ENCODE results near the gene SPSB2.

SPSB2 gene

DNA sequence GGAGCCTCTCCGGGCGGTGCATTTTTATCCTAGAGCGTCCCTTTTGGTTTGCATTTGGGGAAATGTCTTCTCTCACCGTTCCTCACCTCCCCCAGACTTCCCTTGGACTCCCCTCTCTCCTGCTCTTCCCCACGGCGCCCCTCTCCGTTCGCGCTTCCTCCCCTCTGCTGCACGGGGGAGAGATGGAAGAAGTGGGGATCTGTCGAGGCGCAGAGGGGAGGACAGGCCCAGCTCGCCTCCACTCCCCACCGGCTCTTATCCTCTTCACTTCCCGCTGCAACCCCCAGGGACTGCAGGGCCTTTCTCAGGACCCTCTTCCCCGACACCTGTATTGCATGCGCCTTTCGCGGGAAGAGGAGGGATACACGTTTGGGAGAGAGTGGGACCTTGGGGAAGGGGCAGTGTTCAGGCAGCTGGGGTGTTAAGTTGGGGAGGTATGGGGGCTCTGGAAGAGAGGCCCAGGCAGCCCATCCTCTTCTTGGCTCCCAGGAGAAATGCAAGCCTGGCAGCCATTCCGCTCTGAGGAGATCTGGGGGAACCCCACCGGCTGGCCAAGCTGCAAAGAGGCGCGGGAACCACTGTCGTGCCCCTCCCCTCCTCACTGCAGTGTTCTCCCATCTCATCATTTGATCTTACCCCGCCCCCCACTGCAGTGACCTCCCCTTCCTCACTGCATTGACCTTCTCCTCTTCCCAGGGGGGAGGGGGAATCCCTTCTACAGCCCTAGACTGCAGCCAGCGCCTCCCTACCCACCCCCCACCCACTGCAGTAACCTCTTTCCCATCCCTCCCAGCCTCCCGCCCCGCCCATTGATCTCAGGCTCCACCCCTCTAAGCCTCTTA, 42.1 kb upstream of the SPSB2 start:
- Histone ChIP-seq H3K27me3 (ENCODE audit: low read depth, low read length) (no peaks in the 10 kb centered on the region), H3K27ac (ENCODE audit: low read length) (peak overlapping the region; percentile 17; the same call in 1 of the 2 replicates), H3K4me3 (ENCODE audit: low read length) (peak overlapping the region; percentile 89), H3K4me1 (ENCODE audit: low read length) (peaks cover 14% of the 10 kb centered on the region), H2AFZ (ENCODE audit: low read depth, low read length) (peak overlapping the region; percentile 94; the same call in 1 of the 2 replicates), H3K36me3 (replicated peaks; ENCODE audit: low read depth, low read length) (peaks cover 31% of the 10 kb centered on the region), H3K9ac (ENCODE audit: low read length) (peak overlapping the region; percentile 82), H3K79me2 (ENCODE audit: low read length) (peaks cover 13% of the 10 kb centered on the region), H4K20me1 (ENCODE audit: insufficient read depth, low read length) (0 out of 2 replicates have a peak, but pooled peaks cover 11% of the 10 kb centered on the region), H3K9me3 (ENCODE audit: insufficient read depth, low read length) (no peaks in the 10 kb centered on the region), H3K4me2 (ENCODE audit: low read length) (peak overlapping the region; percentile 96)
- no peak for TF ChIP-seq EZH2phosphoT487 (IDR thresholded peaks at IDR 0.05; ENCODE audit: low read depth)
- TF ChIP-seq, protein P1, sequence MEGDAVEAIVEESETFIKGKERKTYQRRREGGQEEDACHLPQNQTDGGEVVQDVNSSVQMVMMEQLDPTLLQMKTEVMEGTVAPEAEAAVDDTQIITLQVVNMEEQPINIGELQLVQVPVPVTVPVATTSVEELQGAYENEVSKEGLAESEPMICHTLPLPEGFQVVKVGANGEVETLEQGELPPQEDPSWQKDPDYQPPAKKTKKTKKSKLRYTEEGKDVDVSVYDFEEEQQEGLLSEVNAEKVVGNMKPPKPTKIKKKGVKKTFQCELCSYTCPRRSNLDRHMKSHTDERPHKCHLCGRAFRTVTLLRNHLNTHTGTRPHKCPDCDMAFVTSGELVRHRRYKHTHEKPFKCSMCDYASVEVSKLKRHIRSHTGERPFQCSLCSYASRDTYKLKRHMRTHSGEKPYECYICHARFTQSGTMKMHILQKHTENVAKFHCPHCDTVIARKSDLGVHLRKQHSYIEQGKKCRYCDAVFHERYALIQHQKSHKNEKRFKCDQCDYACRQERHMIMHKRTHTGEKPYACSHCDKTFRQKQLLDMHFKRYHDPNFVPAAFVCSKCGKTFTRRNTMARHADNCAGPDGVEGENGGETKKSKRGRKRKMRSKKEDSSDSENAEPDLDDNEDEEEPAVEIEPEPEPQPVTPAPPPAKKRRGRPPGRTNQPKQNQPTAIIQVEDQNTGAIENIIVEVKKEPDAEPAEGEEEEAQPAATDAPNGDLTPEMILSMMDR (IDR thresholded peaks at IDR 0.05; ENCODE audit: low read depth, low read length), result no peak

DNA sequence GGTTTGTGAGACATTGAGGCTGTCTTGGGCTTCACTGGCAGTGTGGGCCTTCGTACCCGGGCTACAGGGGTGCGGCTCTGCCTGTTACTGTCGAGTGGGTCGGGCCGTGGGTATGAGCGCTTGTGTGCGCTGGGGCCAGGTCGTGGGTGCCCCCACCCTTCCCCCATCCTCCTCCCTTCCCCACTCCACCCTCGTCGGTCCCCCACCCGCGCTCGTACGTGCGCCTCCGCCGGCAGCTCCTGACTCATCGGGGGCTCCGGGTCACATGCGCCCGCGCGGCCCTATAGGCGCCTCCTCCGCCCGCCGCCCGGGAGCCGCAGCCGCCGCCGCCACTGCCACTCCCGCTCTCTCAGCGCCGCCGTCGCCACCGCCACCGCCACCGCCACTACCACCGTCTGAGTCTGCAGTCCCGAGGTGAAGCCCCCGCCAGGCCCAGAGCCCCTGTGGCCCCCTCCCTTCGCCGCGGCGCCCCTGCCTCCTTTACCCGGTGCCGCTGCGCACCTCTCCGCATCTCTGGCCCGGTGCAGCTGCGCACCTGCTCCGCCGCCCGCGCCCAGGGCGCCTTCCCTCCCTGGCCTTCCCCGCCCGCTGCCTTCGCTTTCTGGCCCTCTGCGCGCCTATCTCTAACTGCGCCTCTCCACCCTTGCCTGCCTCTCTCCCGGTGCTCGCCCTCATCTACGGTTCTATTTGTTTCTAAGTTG, 41.3 kb upstream of the SPSB2 start, which contains the start of gene ENO2:
TSS of gene ENO2 (plus strand) at position 335 of the 701 bp plus-strand sequence. CDS start 1,253 bp downstream, outside the sequence.
- H3K27ac ChIP-seq (ENCODE audit: low read length), result peak within 1 kb of the TSS; percentile 40; the same call in 1 of the 2 replicates
- no peak for TF ChIP-seq EZH2phosphoT487 (IDR thresholded peaks at IDR 0.05; ENCODE audit: low read depth)
- TF ChIP-seq, protein P1 (IDR thresholded peaks at IDR 0.05; ENCODE audit: low read depth, low read length), result no peak
- H3K27me3 ChIP-seq (ENCODE audit: low read depth, low read length), result no peaks in the 10 kb centered on the region
- H3K9me3 ChIP-seq (ENCODE audit: insufficient read depth, low read length), result no peaks in the 10 kb centered on the region
- H3K79me2 ChIP-seq (ENCODE audit: low read length), result peaks cover 13% of the 10 kb centered on the region
- peak within 1 kb of the TSS; percentile 96 for H3K4me2 ChIP-seq (ENCODE audit: low read length)
- peak within 1 kb of the TSS; percentile 94 for H2AFZ ChIP-seq (ENCODE audit: low read depth, low read length)
- H3K9ac ChIP-seq (ENCODE audit: low read length), result peak within 1 kb of the TSS; percentile 82
- peaks cover 14% of the 10 kb centered on the region for H3K4me1 ChIP-seq (ENCODE audit: low read length)
- H3K36me3 ChIP-seq (replicated peaks; ENCODE audit: low read depth, low read length), result peaks cover 24% of the 10 kb centered on the region
- H3K4me3 ChIP-seq (ENCODE audit: low read length), result peak within 1 kb of the TSS; percentile 89
- H4K20me1 ChIP-seq (ENCODE audit: insufficient read depth, low read length), result 0 out of 2 replicates have a peak, but pooled peaks cover 9% of the 10 kb centered on the region

DNA sequence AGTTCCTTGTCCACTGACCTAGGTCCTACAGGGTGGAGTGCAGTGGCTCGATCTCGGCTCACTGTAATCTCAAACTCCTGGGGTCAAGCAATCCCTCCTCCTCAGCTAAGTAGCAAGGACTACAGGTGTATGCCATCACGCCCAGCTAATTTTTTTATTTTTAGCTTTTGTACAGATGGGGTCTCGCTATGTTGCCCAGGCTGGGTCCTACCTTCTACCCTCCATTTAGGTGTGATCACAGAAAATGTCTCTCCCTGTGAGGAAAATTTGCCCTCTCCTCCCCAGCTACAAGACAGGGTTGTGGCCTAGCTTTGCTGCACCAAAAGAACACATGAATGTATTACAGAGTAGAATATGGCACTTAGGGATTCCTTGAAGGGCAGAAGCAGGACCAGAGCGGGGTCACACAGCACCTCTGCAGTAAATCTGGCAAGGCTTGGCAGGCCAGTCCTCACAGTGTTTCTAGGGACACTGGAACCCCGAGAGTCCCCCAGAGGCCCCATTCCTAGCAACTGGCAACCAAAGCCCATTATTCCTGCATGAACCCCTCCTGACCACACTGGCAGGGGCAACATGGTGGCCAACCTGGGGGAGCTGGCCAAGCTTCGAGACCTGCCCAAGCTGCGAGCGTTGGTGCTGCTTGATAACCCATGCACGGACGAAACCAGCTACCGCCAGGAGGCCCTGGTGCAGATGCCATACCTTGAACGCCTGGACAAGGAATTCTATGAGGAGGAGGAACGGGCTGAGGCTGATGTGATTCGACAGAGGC, 39.2 kb upstream of the SPSB2 start:
- H3K9ac ChIP-seq (ENCODE audit: low read length), result no peak overlapping the region

More for the DNA sequence above, 39.2 kb upstream of the SPSB2 start:
- Histone ChIP-seq H3K4me1 (ENCODE audit: low read length) (peaks cover 14% of the 10 kb centered on the region), H3K27me3 (ENCODE audit: low read depth, low read length) (no peaks in the 10 kb centered on the region), H3K9me3 (ENCODE audit: insufficient read depth, low read length) (no peaks in the 10 kb centered on the region), H3K4me2 (ENCODE audit: low read length) (no peak overlapping the region), H3K36me3 (replicated peaks; ENCODE audit: low read depth, low read length) (peaks cover 13% of the 10 kb centered on the region), H3K4me3 (ENCODE audit: low read length) (no peak overlapping the region), H3K27ac (ENCODE audit: low read length) (no peak overlapping the region), H2AFZ (ENCODE audit: low read depth, low read length) (no peak overlapping the region), H4K20me1 (ENCODE audit: insufficient read depth, low read length) (0 out of 2 replicates have a peak, but pooled peaks cover 9% of the 10 kb centered on the region), H3K79me2 (ENCODE audit: low read length) (peaks cover 13% of the 10 kb centered on the region)
- TF ChIP-seq, protein P1 (IDR thresholded peaks at IDR 0.05; ENCODE audit: low read depth, low read length), result no peak
- TF ChIP-seq EZH2phosphoT487 (IDR thresholded peaks at IDR 0.05; ENCODE audit: low read depth), result no peak
